ENCODE data around the gene MED12L.
A peak's percentile ranks its signal among the peaks of the same experiment; 100 is the strongest.

MED12L gene

DNA sequence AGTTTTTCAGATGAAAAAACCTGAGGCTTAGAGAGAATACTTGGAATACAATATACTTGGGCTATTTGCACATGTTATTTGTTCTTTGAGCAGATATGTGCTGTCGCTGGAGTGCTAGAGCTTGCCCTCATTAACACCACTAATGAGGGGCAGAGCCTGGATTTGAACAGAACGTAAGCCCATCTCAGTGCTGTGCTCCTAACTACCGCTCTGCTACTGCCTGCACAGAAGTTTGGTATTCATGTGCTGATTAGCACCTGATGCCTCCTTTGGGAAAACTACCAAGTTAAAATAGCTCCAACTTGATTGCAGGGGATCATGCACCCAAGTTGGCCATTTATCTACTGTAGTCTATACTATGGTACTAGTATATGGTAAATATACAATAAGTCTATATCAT, 227.5 kb downstream of the MED12L start:
- TF ChIP-seq, protein P1, sequence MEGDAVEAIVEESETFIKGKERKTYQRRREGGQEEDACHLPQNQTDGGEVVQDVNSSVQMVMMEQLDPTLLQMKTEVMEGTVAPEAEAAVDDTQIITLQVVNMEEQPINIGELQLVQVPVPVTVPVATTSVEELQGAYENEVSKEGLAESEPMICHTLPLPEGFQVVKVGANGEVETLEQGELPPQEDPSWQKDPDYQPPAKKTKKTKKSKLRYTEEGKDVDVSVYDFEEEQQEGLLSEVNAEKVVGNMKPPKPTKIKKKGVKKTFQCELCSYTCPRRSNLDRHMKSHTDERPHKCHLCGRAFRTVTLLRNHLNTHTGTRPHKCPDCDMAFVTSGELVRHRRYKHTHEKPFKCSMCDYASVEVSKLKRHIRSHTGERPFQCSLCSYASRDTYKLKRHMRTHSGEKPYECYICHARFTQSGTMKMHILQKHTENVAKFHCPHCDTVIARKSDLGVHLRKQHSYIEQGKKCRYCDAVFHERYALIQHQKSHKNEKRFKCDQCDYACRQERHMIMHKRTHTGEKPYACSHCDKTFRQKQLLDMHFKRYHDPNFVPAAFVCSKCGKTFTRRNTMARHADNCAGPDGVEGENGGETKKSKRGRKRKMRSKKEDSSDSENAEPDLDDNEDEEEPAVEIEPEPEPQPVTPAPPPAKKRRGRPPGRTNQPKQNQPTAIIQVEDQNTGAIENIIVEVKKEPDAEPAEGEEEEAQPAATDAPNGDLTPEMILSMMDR (conservative IDR thresholded peaks at IDR 0.05; ENCODE audit: low read depth, low read length) = no peak
- H3K4me3 ChIP-seq (ENCODE audit: low read depth, low read length) = no peak overlapping the region

DNA sequence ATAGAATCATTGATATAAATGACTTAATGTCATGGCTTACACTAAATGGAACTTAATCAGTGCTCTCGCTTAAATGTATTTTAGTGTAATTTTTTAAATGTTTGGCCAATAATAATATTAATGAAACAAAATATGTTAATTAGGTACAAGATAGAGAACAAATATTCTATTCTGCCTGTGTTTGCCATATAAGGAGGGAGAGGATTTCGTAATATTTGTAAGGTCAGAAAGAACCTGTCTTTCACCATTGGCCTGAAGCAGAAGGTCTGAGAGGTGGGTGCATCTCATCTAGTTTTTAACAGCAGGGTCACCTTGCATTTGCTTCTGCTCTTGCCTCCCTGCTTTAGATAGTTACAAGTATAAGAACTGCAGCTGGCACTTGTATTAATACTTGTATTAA, 228.7 kb downstream of the MED12L start:
- no peak for DNase-seq (ENCODE audit: low read depth)

More for the DNA sequence above, 227.5 kb downstream of the MED12L start:
- no peak for DNase-seq (ENCODE audit: low read depth)

DNA sequence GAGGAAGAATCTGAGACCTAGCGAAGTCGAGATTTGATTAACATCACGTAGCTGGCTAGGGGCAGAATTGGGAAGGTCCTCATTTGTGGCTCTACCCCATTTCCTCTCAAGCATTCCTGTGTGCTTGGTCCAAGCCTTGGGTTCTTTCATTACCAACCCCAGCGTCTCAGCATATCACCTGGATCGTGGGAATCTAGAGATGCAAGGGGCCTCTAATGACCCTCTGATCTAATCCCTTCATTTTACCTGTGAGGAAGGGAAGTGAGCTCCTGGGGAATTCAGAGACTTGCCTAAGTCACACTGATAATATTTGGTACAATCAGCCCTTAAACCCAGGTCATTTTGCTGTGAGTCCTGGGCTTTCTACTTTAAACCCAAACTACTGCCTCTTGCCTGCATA, 229.1 kb downstream of the MED12L start:
- DNase-seq (ENCODE audit: low read depth) = no peak
- no peak overlapping the region for H3K4me3 ChIP-seq (ENCODE audit: low read depth, low read length)
- TF ChIP-seq, protein P1 (conservative IDR thresholded peaks at IDR 0.05; ENCODE audit: low read depth, low read length) = no peak

More for the DNA sequence above, 228.7 kb downstream of the MED12L start:
- TF ChIP-seq, protein P1 (conservative IDR thresholded peaks at IDR 0.05; ENCODE audit: low read depth, low read length) = no peak
- no peak overlapping the region for H3K4me3 ChIP-seq (ENCODE audit: low read depth, low read length)

DNA sequence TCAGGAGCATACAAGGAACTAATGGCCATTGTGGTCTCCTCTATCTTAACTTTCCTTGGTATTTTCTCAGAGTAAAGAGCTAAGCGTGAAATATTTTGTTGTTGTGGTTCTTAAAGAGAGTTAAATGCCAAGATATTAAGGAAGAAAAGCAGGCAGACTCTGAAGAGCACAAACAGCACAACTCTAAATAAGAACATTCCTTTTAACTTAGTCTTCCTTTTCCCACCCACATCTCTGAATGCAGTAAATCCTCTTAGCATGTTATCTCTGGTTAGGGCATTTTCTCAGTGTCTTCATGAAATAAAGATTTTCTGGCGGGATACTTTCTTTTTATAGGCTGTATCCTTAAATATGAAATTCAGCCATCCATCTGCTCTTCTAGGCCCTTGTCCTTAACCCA, 229.7 kb downstream of the MED12L start:
- DNase-seq (ENCODE audit: low read depth) = peak; percentile 82
- TF ChIP-seq, protein P1 (conservative IDR thresholded peaks at IDR 0.05; ENCODE audit: low read depth, low read length) = no peak
- no peak overlapping the region for H3K4me3 ChIP-seq (ENCODE audit: low read depth, low read length)

DNA sequence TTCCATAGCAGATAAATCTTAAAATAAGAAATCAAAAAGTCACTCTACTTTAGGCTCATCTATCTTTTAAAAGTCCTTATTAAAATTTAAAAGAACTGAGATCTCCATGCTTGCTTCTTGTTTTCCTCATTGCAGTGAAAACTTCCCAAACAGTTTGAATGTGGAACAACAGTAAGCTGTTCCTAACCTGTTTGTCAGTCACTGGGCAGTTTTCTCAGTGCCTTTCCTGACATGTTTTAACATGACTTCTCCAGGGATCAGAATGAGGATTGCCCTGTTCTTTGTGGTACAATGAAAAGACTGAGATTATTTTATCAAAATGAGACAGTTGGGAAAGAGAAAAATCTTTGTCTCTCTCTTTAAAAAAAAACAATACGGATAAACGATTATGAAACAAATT, 230.4 kb downstream of the MED12L start:
- TF ChIP-seq, protein P1 (conservative IDR thresholded peaks at IDR 0.05; ENCODE audit: low read depth, low read length) = no peak
- no peak for DNase-seq (ENCODE audit: low read depth)
- H3K4me3 ChIP-seq (ENCODE audit: low read depth, low read length) = no peak overlapping the region

DNA sequence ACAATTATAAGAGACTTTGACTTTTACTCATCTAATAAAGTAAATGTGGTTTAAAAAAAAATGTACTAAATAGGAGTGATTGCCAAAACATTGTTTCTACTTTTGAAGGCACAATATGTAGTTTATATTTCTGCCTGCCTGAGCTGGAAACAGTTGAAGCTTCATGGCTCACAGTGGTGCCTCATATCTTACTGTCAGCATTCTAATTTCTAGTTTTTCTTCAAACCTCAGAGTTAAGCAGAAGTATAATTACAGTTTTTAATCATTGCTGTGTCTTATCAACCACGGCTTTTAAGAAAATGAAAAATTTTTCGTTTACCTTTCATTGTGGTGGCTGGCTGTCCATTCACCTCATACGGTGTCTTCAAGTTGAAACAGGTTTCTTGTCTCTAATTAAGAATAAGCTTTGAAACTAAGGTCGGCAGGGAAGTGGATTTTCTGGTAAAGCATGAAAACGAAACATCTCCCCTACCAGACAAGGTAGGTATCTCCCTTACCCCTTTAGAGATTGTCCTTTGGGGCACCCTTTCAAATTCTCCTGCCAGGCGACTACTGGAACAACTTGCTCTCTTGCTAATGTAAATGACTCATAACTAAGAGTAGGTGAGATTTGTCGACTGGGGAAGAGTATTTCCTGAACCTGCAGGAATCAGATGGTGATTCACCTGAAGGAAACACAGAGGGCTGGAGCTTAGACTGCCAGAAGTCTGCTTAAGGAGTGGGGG, 231.0 kb downstream of the MED12L start, which contains the start of gene GPR87:
Gene GPR87, minus strand, starts transcription at position 554 of the 725 bp plus-strand sequence. CDS start 16,720 bp downstream, outside the sequence.
- TF ChIP-seq, protein P1 (conservative IDR thresholded peaks at IDR 0.05; ENCODE audit: low read depth, low read length) = no peak
- peak; percentile 45 for DNase-seq (ENCODE audit: low read depth)
- no peak within 1 kb of the TSS for H3K4me3 ChIP-seq (ENCODE audit: low read depth, low read length)

DNA sequence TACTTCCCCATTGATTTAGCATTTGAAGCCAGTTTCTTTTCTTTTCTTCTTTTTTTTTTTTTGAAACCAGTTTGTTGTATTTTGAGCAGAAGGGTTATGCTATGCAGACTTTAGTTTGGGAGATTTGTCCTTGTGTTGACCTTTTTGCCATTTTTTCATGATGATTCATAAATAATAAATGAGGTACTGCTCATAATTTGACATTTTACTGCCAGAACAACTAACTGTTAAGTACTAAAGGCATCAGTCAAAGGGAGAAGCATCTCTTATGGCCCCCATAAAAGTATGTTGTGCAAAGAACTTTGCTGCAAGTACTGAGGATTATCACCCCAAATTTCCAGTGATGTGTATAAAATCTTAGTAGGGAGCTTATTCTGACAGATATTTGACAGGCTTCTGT, 232.8 kb downstream of the MED12L start:
- TF ChIP-seq, protein P1 (conservative IDR thresholded peaks at IDR 0.05; ENCODE audit: low read depth, low read length) = no peak
- no peak overlapping the region for H3K4me3 ChIP-seq (ENCODE audit: low read depth, low read length)
- peak; percentile 56 for DNase-seq (ENCODE audit: low read depth)

Measured in choroid plexus epithelial cell (primary cell).